CD4-positive, alpha-beta T cell treated with Interleukin-21 for 1 hour (primary cell): Measurements from ENCODE around the gene DISC1.

Experiments
- DNase-seq: peaks from one replicate; pipeline ENCODE4 v3.0.0-alpha.2; 2020

Gene DISC1

DNA sequence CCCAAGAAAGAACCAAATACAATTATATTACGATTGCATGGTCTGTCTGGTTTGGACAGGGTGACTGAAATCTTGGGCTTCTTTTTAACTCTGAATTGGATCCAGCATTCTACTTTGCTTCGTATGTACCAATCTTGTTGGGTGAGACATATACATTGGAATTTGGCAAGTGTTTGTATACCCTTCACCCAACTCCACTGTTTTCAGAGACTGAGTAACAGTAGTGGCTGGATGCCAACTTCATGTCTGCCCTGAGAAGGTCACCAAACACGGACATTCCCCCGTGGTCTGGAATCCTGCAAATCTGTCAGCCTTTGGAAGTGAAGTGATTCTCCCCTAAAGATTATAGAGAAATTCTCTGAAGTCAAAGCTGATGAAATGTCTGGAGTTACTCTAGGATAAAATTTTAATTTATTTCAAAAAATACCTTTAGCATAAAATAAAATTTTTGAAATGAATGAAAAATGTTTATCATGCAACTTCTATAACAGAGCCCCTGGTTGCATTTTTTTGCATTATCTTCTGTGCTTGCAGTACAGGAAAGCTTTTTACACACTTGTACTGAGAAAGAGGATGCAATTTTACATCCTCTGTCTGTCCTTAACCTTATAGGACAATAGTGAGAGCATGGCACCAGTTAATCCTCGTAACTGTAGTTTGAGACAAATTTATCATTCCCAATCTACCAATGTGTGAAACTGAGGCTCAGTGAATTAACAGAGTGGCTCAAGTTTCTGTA lies 201.8 kb downstream of the DISC1 start:
- DNase-seq, result no peak

DNA sequence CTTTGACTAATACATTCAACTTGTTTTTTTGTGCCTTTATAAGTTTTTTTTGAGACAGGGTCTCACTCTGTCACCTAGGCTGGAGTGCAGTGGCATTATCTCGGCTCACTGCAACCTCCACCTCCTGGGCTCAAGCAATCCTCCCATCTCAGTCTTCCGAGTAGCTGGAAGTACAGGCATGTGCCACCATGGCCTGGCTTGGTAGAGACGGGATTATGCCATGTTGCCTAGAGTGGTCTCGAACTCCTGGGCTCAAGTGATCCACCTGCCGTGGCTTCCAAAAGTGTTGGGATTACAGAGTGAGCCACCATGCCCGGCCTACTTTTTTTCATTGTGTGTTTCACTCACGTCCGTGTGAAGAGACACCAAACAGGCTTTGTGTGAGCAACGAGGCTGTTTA lies 202.7 kb downstream of the DISC1 start:
- DNase-seq, result no peak

DNA sequence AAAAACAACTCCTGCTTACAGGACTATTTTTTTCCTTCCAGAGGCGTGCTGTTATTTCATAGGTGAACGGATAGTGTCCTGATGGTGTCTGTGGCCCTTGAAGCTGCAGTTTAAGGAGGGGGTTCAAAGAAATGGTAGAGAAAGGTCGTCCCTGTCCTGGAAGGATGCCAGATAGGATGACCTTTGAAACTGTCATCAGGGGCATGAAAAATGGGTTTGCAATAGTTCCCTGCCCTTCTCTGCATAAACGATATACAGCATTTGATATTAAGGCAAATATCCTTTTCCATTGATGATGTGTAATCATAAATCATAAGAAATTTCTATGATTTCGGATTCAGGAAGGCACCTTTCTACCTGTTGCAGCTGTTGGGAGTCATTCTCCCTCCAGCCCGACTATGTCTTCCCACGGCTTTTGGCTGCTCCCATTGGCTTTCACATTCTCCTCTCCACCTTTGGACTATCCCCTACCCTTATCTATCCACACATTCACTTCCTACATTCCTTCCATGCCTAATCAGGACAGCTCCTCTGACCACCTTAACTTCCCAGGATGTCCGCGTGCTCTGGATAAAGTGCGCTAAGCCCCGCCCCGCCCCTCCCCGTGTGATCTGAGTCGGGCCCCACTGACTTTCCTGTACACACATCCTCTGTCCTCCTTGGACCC lies 209.8 kb downstream of the DISC1 start:
- no peak for DNase-seq

DNA sequence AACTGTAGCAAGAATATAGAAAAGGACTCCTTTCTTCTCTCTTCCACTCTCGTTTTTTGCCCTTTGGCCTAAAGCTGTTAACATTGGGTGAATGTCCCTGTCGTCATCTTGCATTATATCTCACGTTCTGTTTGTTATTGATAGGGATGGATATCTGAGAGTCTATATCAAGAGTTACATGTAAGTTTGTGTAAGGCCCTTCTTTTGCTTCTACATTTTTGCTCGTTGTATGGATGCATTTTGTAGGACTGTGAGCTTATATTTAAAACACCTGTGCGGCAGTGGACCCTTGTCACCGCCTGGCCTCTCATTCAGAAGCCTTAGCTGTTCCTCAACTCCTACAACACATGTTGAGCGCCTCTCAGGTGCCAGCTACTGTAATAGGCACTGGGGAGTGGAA lies 211.9 kb downstream of the DISC1 start:
- no peak for DNase-seq

DNA sequence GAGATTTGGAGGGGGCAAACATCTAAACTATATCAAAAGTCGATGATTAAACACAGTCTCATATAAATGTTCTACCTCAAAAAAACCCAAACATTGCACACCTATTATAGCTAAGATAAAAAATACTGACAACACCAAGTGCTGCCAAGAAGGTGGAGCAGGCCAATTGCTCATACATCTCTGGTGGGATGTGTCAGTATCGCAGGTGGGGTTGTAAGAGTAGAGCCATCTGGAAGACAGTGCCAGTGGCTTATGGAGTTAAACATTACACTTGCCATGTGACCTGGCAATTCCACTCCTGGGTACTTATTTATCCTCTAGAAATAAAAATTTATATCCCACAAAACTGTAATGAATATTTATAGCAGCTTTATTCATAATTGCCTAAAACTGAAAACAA lies 213.4 kb downstream of the DISC1 start:
- DNase-seq, result no peak

DNA sequence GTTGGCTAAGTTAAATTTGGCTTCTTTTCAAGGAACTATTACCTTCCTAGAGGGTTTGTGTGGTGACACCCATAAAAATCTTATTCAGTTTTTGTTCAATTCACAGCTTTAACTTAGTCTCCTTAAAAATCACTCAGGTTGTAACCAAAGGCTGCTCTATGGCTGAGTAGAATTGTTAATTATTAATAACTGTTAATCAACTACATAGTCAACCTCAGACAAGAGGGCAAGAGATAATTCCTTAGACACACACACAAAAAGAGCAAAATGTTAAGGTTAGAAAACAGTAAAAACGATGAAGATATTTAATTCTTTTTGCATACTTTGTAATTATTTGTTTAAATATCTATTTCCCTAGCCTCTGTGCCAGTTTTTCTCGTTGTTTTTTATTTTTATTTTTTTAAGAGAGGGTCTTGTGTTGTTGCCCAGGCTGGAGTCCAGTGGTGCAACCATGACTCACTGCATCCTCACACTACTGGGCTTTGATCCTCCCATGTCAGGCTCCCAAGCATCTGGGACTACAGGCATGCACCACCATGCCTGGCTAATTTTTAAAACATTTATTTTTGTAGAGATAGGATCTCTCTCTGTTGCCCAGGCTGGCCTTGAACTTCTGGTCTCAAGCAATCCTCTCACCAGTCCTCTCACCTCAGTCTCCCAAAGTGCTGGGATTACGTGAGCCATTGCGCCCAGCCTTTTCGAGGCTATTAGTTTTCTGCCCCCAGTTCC lies 215.2 kb downstream of the DISC1 start:
- DNase-seq, result no peak

DNA sequence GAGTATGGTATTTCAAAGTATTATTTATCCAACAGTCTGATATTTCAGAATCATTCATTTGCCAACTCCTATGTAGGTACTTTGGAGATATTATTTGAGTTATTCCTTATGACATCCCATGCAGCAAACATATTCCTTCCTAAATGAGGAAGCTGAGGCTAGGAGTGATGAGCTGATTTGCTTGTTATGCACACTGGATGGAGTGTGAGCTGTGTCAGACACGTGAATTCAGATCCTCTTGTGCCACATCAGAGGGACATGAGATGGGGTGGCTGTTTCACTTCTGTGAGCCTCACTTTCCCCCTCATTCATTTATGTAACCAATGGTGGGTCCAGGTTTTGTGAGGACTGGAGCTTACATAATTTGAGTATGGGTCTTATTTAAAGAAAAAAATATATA lies 215.9 kb downstream of the DISC1 start:
- no peak for DNase-seq

DNA sequence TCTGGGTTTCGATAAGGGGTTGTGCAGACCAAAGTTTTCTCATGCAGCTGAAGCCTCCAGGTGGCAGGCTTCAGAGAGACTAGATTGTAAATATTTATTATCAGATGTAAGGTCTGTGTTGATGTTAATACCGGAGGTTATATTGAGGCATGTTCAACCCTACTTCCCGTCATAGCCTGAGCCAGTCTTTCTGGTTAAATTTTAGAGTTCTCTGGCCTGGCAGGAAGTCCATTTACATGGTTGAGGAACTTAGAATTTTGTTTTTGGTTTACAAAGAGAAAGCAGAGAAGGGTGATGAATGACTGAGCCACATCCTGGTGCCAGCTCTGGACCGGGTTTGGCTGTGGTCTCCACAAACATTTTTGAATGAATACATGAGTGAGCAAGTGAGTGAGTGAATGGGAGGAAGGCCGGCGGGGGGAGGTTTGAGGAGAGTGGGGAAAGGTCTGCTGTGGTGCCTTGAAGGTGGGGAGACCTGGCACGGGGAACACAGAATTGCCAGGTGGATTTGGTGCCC lies 218.5 kb downstream of the DISC1 start:
- DNase-seq, result no peak

DNA sequence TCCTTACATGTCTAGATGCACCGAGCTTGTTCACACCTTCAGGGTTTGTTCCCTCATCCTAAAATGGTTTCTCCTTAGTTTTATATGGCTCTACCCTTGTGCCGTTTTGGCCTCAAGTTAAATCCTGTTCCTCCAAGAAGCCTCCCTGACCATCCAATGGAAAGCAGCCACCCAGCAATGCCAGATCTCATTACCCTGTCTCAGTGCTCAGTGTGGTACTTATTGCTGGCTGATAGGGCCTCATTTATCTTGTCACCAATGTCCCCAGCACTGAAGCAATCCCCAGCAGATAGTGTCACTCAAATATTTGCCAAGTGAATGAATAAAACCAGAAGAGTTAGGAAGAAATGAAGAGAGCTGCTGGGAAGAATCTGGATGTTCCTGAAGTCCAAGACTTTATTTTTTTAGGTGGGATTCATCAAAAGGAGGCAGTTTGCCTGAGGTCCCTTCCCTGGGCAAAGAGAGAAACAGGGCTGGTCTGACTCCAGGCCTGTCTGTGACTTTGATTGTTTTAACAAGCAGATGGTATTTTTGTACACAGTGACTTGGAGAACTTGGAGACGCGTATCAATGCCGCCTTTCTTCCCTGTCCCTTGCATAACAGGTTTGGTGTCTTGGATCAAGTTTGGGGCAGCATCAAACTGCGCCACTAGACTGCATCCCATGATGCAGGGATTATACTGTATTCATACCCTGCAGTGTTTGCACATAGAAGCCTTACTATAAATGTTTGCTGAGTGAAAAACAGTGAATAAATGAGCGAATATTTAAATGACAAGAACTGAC lies 221.2 kb downstream of the DISC1 start:
- DNase-seq, result no peak

DNA sequence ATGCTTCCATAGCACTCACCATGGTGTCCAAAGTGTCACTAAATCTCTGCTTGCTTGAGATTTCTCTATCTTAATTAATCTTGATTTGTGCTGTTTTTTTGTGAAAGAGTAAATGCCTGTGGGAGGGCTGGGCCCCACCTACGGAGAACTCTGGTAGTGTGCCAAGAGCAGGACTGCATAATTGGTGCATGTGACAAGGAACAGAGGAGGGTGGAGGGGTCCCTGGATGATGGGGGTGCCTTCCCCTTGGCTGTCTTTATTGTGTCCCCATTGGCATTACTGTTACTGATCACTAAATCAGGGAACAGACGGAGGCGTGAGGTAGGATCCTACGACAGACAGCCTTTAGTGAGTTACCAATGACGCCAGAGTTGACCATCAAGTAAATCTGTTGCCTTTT lies 223.4 kb downstream of the DISC1 start:
- DNase-seq, result no peak

DNA sequence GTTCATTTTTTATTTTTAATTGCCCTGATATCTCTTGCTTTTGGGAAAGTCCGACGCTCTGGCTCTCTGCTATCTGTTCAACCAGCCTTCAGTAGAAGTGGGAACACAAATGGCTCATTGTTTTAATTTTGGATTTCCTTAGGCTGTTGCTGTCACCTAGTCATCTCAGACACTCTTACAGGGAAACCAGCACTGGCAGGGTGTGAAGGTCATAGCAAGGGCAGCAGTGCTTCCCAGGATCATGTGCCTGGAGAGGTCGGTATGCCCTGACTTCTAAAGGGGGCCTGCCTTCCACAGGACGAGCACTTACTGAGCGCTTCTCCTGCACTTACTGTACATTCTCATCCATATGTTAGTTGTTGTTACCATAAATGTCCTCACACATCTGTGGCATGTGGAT lies 224.2 kb downstream of the DISC1 start:
- DNase-seq, result no peak

DNA sequence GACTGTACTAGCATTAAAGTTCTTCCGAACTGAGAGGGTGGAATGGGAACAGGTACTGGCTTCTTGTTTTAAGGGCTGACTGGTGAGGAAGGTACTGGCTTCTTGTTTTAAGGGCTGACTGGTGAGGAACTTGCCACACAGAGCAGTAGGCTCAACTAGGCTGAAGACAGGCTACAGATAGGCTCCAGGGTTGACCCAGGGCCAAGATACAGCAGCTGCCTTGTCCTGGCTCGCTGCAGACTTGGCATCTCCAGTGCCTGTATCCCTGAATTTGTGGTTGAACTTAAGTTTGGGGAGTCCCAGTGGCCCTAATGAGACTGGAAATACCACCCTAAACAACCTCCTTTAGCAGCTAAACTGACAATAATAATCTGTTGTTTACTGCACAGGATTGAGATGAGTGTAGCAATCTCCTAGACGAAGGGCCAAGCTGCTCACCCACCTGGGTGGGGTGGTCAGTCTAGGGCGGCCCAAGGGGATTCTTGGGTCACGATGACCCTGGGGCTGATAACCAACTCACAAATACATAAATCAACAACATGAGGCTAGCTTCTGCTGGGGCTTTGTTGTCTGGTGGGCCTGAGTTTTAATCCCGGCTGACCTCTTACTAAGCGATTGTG lies 227.1 kb downstream of the DISC1 start:
- no peak for DNase-seq

DNA sequence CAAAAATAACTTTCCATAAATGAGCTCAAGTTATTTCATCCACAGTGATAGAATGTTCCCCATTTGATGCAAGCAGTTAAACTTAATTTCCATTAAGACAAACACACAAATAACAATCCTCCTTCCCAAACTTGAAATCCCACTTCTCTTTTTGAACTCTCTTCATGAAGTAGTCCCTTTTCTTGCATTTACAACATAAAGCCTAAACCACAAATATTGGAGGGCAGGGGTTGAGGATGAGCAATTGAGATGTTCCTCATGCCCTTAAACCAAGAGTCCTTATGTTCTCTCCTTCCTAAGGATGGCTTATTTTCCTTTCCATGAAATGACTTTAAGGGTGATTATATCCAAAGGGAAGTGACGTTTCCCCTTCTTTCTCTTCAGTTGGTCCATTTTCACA lies 228.8 kb downstream of the DISC1 start:
- DNase-seq, result no peak

DNA sequence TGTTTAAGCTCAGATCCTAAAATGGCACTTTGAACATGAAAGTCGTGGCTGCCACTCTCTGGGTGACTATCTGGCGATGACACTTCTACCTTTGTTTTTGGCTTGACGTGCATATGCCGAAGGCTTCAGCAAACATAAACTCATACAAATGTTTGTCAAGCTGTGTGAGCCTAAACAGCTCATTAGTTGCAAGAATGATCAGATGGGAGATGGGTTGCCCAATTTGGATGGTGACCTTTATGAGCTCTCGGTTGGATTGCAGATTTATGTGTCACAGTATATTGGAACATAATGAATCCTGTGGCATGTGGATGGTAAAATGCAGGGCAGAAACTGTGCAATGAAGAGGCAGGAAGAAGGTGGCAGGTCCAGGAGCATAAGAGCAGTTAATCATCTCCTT lies 229.3 kb downstream of the DISC1 start:
- no peak for DNase-seq

DNA sequence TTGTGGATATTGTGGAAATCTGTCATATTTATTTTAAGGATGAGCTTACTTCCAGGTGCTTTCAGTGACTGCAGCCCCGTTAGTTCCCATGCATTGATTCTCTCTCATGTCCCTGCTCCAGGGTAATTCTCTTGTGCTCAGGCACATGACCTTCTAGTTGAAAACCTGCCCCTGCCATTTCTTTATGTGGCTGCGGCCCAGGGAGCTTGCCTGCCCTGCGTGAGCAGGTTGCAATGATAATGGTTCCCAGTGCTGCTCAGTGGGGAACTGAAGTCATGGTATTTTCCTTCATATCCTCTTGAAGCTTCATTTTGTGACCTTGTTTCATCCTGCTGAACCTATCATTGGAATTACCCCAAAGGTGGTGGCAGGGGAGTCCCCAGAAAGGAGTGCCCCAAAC lies 229.8 kb downstream of the DISC1 start:
- DNase-seq, result no peak

DNA sequence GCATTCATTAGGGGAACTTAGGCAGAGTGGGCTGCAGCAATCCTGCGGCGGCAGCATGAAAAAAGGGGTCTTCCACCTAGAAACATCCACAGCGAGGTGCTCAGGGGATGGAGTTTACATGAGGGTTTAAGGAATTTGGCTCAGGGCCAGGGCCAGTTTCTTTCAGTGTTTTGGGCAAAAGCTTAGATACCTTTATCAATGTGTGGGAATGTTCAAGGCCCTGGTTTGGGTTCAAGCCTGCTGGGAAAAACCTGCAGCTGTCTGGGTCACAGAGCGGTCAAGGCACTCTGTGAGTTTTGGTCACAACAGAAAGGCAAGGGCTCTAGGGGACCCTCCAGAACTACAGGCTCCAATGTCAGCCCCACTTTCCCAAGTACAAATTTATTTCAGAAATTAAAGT lies 230.3 kb downstream of the DISC1 start:
- DNase-seq, result no peak

DNA sequence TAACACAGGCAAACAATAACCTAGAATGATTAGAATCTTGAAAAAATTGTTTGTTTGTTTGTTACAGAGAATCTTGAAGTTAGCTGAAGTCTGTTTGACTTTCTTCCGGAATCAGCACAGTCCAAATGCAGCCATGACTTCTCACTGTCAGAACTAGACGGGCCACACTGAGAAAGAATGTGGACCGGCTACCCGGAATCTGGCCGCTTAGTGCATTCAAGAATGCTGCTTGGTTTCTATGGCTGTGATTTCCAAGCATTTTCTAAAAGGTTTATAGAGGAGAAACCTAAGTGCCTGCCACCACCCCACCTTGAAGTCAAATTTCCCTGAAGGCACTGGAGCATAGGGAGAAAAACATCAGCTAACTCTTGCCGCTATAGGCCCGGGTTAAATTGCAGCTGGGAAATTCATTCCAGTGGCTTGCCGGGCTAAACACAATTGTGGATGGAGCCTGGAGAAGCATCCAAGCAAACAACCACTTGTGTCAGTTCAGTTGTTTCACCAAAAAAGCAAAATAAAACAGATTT lies 231.1 kb downstream of the DISC1 start:
- DNase-seq, result no peak

DNA sequence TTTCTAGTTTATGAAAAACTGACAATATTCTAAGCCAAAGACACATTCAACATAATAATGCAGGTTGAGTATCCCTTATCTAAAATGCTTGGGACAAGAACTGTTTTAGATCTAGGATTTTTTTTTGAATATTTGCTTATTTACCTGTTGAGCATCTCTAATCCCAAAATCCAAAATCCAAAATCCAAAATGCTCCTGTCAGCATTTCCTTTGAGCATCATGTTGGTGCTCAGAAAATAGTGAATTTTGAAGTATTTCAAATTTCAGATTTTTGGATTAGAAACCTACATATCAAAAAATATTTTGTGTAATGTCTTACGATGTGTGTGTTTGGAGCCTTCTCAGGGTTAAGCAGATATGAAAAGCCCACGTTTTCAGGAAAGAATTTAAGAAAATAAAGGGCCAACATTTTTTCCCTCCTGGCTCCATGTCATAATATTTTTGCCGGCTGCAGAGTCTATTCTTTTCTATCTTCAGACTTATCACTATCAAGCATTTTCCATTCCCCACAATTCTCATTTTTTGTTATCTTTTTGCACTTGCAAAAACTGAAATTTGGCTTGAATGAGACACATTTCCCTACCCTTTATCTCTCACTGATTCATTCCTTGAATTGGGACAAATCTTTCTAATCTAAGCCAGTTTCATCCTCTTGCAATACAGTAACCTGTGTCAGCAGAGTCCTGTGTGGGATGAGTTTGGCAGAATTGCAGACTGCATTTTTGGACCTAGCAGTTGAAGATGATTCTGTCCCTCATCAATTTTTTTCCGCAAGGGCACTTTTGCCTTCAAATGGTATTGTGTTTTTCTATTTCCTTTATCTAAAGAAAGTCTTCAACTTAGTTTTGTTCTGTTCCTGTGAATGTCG lies 233.9 kb downstream of the DISC1 start:
- DNase-seq, result no peak

DNA sequence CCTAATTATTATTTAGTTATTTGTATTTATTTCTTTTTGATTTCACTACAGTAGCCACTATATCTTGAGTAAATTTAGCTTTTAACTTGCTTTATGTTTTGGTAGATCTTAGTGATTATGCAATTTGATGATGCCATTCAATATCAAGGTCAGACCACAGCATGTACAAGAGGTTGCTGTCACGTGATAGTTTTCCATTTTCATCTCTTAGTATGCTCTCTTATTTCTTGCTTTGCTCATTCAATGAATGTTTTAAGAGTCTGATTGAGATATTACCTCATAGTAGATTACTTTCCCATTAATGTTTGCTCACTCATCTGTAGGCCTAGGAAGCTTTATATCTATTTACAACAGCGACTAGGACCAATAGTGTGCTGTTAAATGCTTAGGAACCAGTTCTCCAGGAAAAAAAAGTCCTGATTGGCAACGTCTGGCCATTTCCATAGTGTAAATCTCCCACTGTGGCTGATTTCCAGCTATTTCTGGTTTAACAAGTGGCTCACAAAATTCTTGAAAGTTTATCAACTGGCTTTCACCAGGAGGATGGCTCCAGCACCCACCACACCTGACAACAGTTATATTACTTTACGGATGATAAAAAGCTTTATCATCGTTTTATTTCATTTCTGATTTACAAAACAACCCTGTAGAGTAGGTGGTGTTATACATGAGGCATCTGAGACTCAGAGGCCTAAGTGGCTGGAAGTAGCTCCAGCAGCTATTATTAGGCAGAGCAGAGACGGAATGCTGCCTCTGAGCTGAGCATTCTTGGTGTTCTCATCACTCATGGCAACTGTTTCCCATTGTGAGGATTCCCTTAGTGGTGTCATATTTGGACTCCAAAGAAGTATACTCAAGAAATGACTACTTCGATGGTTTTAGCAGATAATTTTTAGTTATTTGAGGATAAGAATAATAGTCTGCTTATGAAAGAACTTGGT lies 235.2 kb downstream of the DISC1 start:
- no peak for DNase-seq

DNA sequence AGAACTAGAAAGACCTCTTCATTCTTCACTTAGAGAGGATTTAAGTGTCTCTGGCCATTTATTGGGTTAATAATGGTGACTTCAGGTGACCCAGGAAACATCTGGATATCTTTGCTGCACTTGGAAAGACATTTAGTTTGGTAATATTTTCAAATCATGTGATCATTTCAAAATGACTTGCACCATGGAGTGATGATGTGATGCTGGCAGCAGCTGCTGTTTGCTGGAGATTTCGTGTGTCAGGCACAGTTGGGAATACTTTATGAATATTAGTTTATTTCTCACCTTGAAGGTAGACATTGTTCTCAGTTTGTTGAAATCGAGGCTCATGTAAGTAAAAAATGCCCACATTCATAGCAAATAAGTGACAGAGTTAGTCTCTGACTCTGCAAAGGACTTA lies 236.0 kb downstream of the DISC1 start:
- no peak for DNase-seq
